Measurements from ENCODE around the gene ZNF385C. TPM values are rescaled to one million over a fixed set of nuclear protein-coding genes. Genes with fewer than 3 reads are reported as not detected.

ZNF385C gene
- total RNA-seq, 1 experiment from 2014 or later, result 1.1 TPM

GRCh38 chr17:42040818-42041217 is 57.5 kb downstream of the ZNF385C start:
- Histone ChIP-seq H3K9me2 (ENCODE audit: insufficient read depth) (no peaks in the 10 kb centered on the region), H3K36me3 (ENCODE audit: control insufficient read depth in 1 of 2, insufficient read depth in 2 of 2, low read length in 2 of 2) (no peaks in the 10 kb centered on the region), H3K4me1 (ENCODE audit: control insufficient read depth in 1 of 2, insufficient read depth in 2 of 2, low read length in 2 of 2) (no peaks in the 10 kb centered on the region), H3K4me2 (ENCODE audit: low read length) (no peak overlapping the region), H3K27ac (ENCODE audit: low read depth, low read length) (no peak overlapping the region), H3K27me3 (ENCODE audit: insufficient read depth, low read length) (no peaks in the 10 kb centered on the region), H3K79me2 (ENCODE audit: insufficient read depth, low read length) (no peaks in the 10 kb centered on the region), H3K9me3 (ENCODE audit: control insufficient read depth in 1 of 2, insufficient read depth in 1 of 2, low read depth in 1 of 2, low read length in 2 of 2) (no peaks in the 10 kb centered on the region), H2AFZ (ENCODE audit: low read depth, low read length, poor library complexity, severe bottlenecking) (no peak overlapping the region), H3K4me3 (replicated peaks in 1 of 2; ENCODE audit: low read depth in 1 of 2, low read length in 2 of 2) (no peak overlapping the region), H4K20me1 (ENCODE audit: insufficient read depth) (no peaks in the 10 kb centered on the region), H3K9ac (ENCODE audit: low read length) (no peak overlapping the region)
- DNase-seq (ENCODE audit: low read depth, low spot score) (no peak), ATAC-seq (no peak)
- intact Hi-C loops (cut with micrococcal nuclease), result no loop called here
- TF ChIP-seq MAX (IDR thresholded peaks at IDR 0.05), result no peak
- TF ChIP-seq FOSL1 (IDR thresholded peaks at IDR 0.05; ENCODE audit: low read depth), result no peak
- no peak for TF ChIP-seq POLR2A (IDR thresholded peaks at IDR 0.05; ENCODE audit: borderline replicate concordance, extremely low read depth, insufficient read depth, insufficient read length)
- no peak for TF ChIP-seq REST (IDR thresholded peaks at IDR 0.05; ENCODE audit: low read depth)
- TF ChIP-seq SIN3A (IDR thresholded peaks at IDR 0.05; ENCODE audit: low read depth), result no peak
- TF ChIP-seq CBX3 (IDR thresholded peaks at IDR 0.05; ENCODE audit: low read depth), result no peak
- no peak for TF ChIP-seq CTCF (IDR thresholded peaks at IDR 0.05 in 2 of 3, conservative IDR thresholded peaks at IDR 0.05 in 1 of 3; ENCODE audit: borderline replicate concordance in 1 of 3, insufficient read depth in 1 of 3, low read depth in 2 of 3, low read length in 2 of 3)
- no peak for TF ChIP-seq EZH2 (IDR thresholded peaks at IDR 0.05)
- no peak for TF ChIP-seq POLR2AphosphoS5 (IDR thresholded peaks at IDR 0.05; ENCODE audit: low read depth, low read length)
- ChIA-PET POLR2A (interaction anchor here (1.2 kb wide), 1 partner anchor 21 kb away, joined by 3 read pairs; the partner anchor contains the start of gene NKIRAS2), CTCF (interaction anchor here (1.7 kb wide), 1 partner anchor 10 kb away, joined by 4 read pairs; no protein-coding TSS in a partner anchor), RAD21 (ENCODE audit: low non-redundant PET in 1 of 2, low total read pairs in 2 of 2, uncharacterized antibody in 2 of 2, unreplicated experiment in 2 of 2) (no interaction called here)
- BruUV-seq (replicated peaks), result no TSS peak
